DMS53 (cell line): ENCODE measurements around the gene MRPL14.

ENCODE experiments used
- DNase-seq: peaks from one replicate; lab custom pipeline; 2025; lab: John Stamatoyannopoulos, UW

MRPL14 gene

GRCh38 chr6:44064948-44065272 lies 62.3 kb downstream of the MRPL14 start:
- no peak for DNase-seq

GRCh38 chr6:44064089-44064947 lies 62.9 kb downstream of the MRPL14 start:
- no peak for DNase-seq

GRCh38 chr6:44063561-44064059 lies 63.6 kb downstream of the MRPL14 start:
- DNase-seq: no peak
